Mesendoderm (in vitro differentiated cells): ENCODE data around the gene CDC45.

ENCODE experiments used
- DNase-seq: peaks from one replicate; pipeline ENCODE4 v3.0.0; 2013
- H2AK5ac ChIP-seq: 2 replicates; pipeline ENCODE4 v1.6.1; 2013; ENCODE audit warnings: low read length, inconsistent platforms
- H2BK120ac ChIP-seq: 2 replicates; pipeline ENCODE4 v1.6.1; 2013; ENCODE audit warnings: low read depth, mild to moderate bottlenecking, low read length, moderate library complexity, mixed read lengths
- H2BK15ac ChIP-seq: replicated peaks from 2 replicates; pipeline ENCODE4 v1.6.1; 2013; ENCODE audit warnings: low read depth, mild to moderate bottlenecking, moderate library complexity
- H2BK5ac ChIP-seq: 2 replicates; pipeline ENCODE4 v1.6.1; 2013; ENCODE audit warnings: low read length, inconsistent platforms
- H3K18ac ChIP-seq: 2 replicates; pipeline ENCODE4 v1.6.1; 2013; ENCODE audit warnings: mild to moderate bottlenecking, low read length, mixed read lengths
- H3K23ac ChIP-seq: one replicate; pipeline ENCODE4 v1.6.1; 2013; ENCODE audit warnings: low read length
- H3K27ac ChIP-seq: 2 replicates; pipeline ENCODE4 v1.5.1; 2013; ENCODE audit warnings: low read depth, mild to moderate bottlenecking, inconsistent platforms, low read length, moderate library complexity
- H3K27me3 ChIP-seq: 2 replicates; pipeline ENCODE4 v1.6.1; 2013; ENCODE audit warnings: low read length, control low read depth, mild to moderate bottlenecking, inconsistent platforms; ENCODE audit not compliant: insufficient read depth, poor library complexity
- H3K36me3 ChIP-seq: 2 replicates; pipeline ENCODE4 v1.6.1; 2013; ENCODE audit warnings: low read length, inconsistent platforms; ENCODE audit not compliant: control insufficient read depth, insufficient read depth
- H3K4ac ChIP-seq: one replicate; pipeline ENCODE4 v1.6.1; 2013; ENCODE audit warnings: low read depth, mild to moderate bottlenecking, low read length, moderate library complexity
- H3K4me1 ChIP-seq: 2 replicates; pipeline ENCODE4 v1.6.1; 2013; ENCODE audit warnings: low read depth, low read length, inconsistent platforms; ENCODE audit not compliant: control insufficient read depth
- H3K4me2 ChIP-seq: 2 replicates; pipeline ENCODE4 v1.6.1; 2013; ENCODE audit warnings: low read length
- H3K4me3 ChIP-seq: 2 replicates; pipeline ENCODE4 v1.5.1; 2013; ENCODE audit warnings: mild to moderate bottlenecking, low read length
- H3K56ac ChIP-seq: one replicate; pipeline ENCODE4 v1.6.1; 2013; ENCODE audit warnings: low read length
- H3K79me1 ChIP-seq: 2 replicates; pipeline ENCODE4 v1.6.1; 2013; ENCODE audit warnings: low read length, inconsistent platforms
- H3K79me2 ChIP-seq: 2 replicates; pipeline ENCODE4 v1.6.1; 2013; ENCODE audit warnings: mild to moderate bottlenecking, low read length; ENCODE audit not compliant: control insufficient read depth, insufficient read depth
- H3K9ac ChIP-seq: 2 replicates; pipeline ENCODE4 v1.6.1; 2013; ENCODE audit warnings: low read length, inconsistent platforms
- H4K5ac ChIP-seq: one replicate; pipeline ENCODE4 v1.6.1; 2013; ENCODE audit warnings: low read length
- H4K8ac ChIP-seq: one replicate; pipeline ENCODE4 v1.6.1; 2013; ENCODE audit warnings: low read depth, mild to moderate bottlenecking, control low read depth, low read length, moderate library complexity
- WGBS: extraction: QIAGEN DNeasy Blood & Tissue Kit; methylation state at CpG from one replicate; pipeline ENCODE4 v1.1.7; 2013; ENCODE audit warnings: low lambda C conversion rate, missing lambda C conversion rate; ENCODE audit not compliant: insufficient coverage; ENCODE audit errors: extremely low coverage; 5-methylcytosine and 5-hydroxymethylcytosine counted together

Gene CDC45

GRCh38 chr22:19457828-19458428, 21.8 kb upstream of the CDC45 start:
- Histone ChIP-seq H3K79me1 (no peaks in the 10 kb centered on the region), H3K4me3 (no peak overlapping the region), H3K56ac (no peak overlapping the region), H2AK5ac (no peak overlapping the region), H3K18ac (no peak overlapping the region), H3K36me3 (peaks cover 21% of the 10 kb centered on the region), H3K79me2 (no peaks in the 10 kb centered on the region), H2BK120ac (no peak overlapping the region), H3K27ac (no peak overlapping the region), H3K27me3 (no peaks in the 10 kb centered on the region), H4K8ac (no peak overlapping the region), H3K4ac (no peak overlapping the region), H3K23ac (no peak overlapping the region), H2BK15ac (no peak overlapping the region), H2BK5ac (no peak overlapping the region), H4K5ac (no peak overlapping the region), H3K4me1 (no peaks in the 10 kb centered on the region), H3K4me2 (no peak overlapping the region), H3K9ac (no peak overlapping the region)
- WGBS = no CpG with 5 or more reads among the region's 8 CpGs
- no peak for DNase-seq

GRCh38 chr22:19460036-19460435, 19.7 kb upstream of the CDC45 start:
- WGBS = no CpG with 5 or more reads among the region's 2 CpGs
- Histone ChIP-seq H4K8ac (no peak overlapping the region), H3K27me3 (no peaks in the 10 kb centered on the region), H2AK5ac (no peak overlapping the region), H3K4me2 (no peak overlapping the region), H4K5ac (no peak overlapping the region), H3K36me3 (peaks cover 13% of the 10 kb centered on the region), H3K79me1 (no peaks in the 10 kb centered on the region), H3K79me2 (no peaks in the 10 kb centered on the region), H3K4me1 (no peaks in the 10 kb centered on the region), H3K18ac (no peak overlapping the region), H3K4me3 (no peak overlapping the region), H3K27ac (no peak overlapping the region), H3K9ac (no peak overlapping the region), H2BK5ac (no peak overlapping the region), H2BK120ac (no peak overlapping the region), H3K4ac (no peak overlapping the region), H3K23ac (no peak overlapping the region), H2BK15ac (no peak overlapping the region), H3K56ac (no peak overlapping the region)
- no peak for DNase-seq

- Histone ChIP-seq H2BK120ac (no peak overlapping the region), H3K4ac (no peak overlapping the region), H2BK5ac (no peak overlapping the region), H3K56ac (no peak overlapping the region), H3K4me1 (no peaks in the 10 kb centered on the region), H4K5ac (no peak overlapping the region), H2AK5ac (no peak overlapping the region), H4K8ac (no peak overlapping the region), H3K18ac (no peak overlapping the region), H3K9ac (no peak overlapping the region), H3K23ac (no peak overlapping the region), H3K4me3 (no peak overlapping the region), H2BK15ac (no peak overlapping the region), H3K27me3 (no peaks in the 10 kb centered on the region), H3K27ac (no peak overlapping the region), H3K79me2 (no peaks in the 10 kb centered on the region), H3K4me2 (no peak overlapping the region), H3K36me3 (peaks cover 11% of the 10 kb centered on the region), H3K79me1 (no peaks in the 10 kb centered on the region)
- WGBS = no CpG with 5 or more reads among the region's 1 CpG
- DNase-seq = no peak
These were observed 18.2 kb upstream of the CDC45 start for GRCh38 chr22:19461506-19461905.

- H3K27ac ChIP-seq = no peak overlapping the region
- no peak overlapping the region for H2BK15ac ChIP-seq
- peaks cover 10% of the 10 kb centered on the region for H3K36me3 ChIP-seq
These were observed 16.7 kb upstream of the CDC45 start for GRCh38 chr22:19463008-19463407.

GRCh38 chr22:19463491-19464469, 15.9 kb upstream of the CDC45 start:
- no peak overlapping the region for H2BK120ac ChIP-seq
- no peak overlapping the region for H4K8ac ChIP-seq
- H2AK5ac ChIP-seq = no peak overlapping the region
- no peak overlapping the region for H3K9ac ChIP-seq
- H3K79me1 ChIP-seq = no peaks in the 10 kb centered on the region
- H4K5ac ChIP-seq = no peak overlapping the region
- no peak for DNase-seq
- H3K27ac ChIP-seq = no peak overlapping the region
- no peak overlapping the region for H3K4me3 ChIP-seq
- H3K4me2 ChIP-seq = no peak overlapping the region
- no peaks in the 10 kb centered on the region for H3K79me2 ChIP-seq
- H2BK5ac ChIP-seq = no peak overlapping the region
- no peak overlapping the region for H3K56ac ChIP-seq
- peaks cover 11% of the 10 kb centered on the region for H3K36me3 ChIP-seq
- H3K4ac ChIP-seq = no peak overlapping the region
- no peak overlapping the region for H3K23ac ChIP-seq
- no peak overlapping the region for H2BK15ac ChIP-seq
- WGBS = no CpG with 5 or more reads among the region's 7 CpGs
- H3K4me1 ChIP-seq = no peaks in the 10 kb centered on the region
- H3K27me3 ChIP-seq = no peaks in the 10 kb centered on the region
- H3K18ac ChIP-seq = no peak overlapping the region

More at GRCh38 chr22:19463008-19463407, 16.7 kb upstream of the CDC45 start:
- Histone ChIP-seq H3K56ac (no peak overlapping the region), H3K4me2 (no peak overlapping the region), H4K5ac (no peak overlapping the region), H3K4ac (no peak overlapping the region), H3K9ac (no peak overlapping the region), H2BK120ac (no peak overlapping the region), H2AK5ac (no peak overlapping the region), H3K4me1 (no peaks in the 10 kb centered on the region), H2BK5ac (no peak overlapping the region), H3K4me3 (no peak overlapping the region), H3K79me2 (no peaks in the 10 kb centered on the region), H4K8ac (no peak overlapping the region), H3K23ac (no peak overlapping the region), H3K79me1 (no peaks in the 10 kb centered on the region), H3K27me3 (no peaks in the 10 kb centered on the region), H3K18ac (no peak overlapping the region)
- DNase-seq = no peak
- no CpG with 5 or more reads among the region's 1 CpG for WGBS
